ENCODE measurements around the gene ZSCAN5C.
A peak's percentile ranks its signal among the peaks of the same experiment; 100 is the strongest.
"Not testable (repeated sequence)": the region's sequence is repeated elsewhere in the genome, so short reads cannot be mapped to it uniquely, and the experiment has no call there.

The ZSCAN5C gene

GRCh38 chr19:56191711-56192110 lies 10.4 kb upstream of the ZSCAN5C start:
- DNase-seq (ENCODE audit: low read depth in 2 of 3, low spot score in 2 of 3), result no peak

- no peak for DNase-seq (ENCODE audit: low read depth in 2 of 3, low spot score in 2 of 3)
These were observed 8.0 kb upstream of the ZSCAN5C start for GRCh38 chr19:56193981-56194640.

GRCh38 chr19:56197646-56198045 lies 4.4 kb upstream of the ZSCAN5C start, which contains the start of gene ZSCAN5B:
Gene ZSCAN5B (minus strand): TSS chr19:56197783. CDS start chr19:56193052, 4,731 bp downstream.
- not testable (repeated sequence) for DNase-seq (ENCODE audit: low read depth in 2 of 3, low spot score in 2 of 3)

DNA sequence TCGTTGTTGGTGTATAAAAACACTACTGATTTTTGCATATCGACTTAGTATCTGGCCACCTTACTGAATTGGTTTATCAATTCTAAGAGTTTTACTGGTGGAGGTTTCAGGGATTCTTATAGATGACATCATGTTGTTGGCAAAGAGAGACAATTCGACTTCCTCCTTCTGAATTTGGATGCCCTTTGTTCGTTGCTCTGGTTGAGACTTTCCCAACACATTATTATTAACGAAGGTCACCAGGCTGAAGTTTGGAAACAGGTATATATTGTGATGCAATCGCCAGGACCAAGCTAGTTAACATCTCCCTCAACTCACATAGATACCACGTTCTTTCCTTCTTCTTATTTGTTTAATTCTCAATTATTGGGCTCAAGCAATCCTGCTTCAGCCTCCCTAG lies 2.4 kb upstream of the ZSCAN5C start:
- DNase-seq (ENCODE audit: low read depth in 2 of 3, low spot score in 2 of 3), result no peak

GRCh38 chr19:56207581-56207980 lies 5.5 kb downstream of the ZSCAN5C start:
- DNase-seq (ENCODE audit: low read depth in 2 of 3, low spot score in 2 of 3), result not testable (repeated sequence)

- DNase-seq (ENCODE audit: low read depth in 2 of 3, low spot score in 2 of 3), result no peak
These were observed 7.0 kb downstream of the ZSCAN5C start for GRCh38 chr19:56209091-56209490.

DNA sequence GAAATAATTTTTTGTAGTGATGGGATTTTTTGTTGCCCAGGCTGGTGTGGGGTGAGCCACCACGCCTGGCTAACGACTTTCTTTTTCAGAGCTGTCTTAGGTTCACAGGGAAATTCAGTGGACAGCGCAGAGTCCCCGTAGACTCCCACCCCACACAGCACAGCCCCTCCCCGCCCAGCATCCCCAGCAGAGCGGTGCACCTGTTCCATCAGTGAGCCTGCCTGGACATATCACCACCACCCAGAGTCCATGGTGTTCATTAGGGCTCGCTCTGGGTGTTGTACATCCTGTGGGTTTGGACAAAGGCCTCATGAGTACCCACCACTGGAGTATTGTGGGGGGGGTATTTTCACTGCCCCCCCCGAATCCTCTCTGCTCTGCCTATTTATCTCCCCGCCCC lies 8.0 kb downstream of the ZSCAN5C start:
- DNase-seq (ENCODE audit: low read depth in 2 of 3, low spot score in 2 of 3), result not testable (repeated sequence)

DNA sequence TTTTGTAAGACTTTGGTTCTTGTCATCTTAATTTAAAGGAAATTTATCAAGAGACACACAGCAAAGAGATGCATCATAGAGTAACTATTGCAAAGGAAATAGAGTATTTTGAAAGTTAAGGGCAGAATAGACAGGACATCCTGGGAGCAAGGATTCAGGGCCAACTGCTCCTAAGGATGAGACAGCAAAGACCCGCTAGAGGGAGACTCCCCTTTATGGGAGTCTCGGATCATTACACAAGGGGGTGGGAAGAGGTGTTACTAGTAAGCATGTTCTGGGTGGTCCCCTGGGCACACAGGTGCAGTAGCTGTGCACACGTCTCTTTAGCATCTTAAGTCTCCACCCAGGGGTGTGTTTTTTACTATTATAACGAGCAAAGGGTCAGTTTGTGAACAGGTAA lies 9.6 kb downstream of the ZSCAN5C start:
- DNase-seq (ENCODE audit: low read depth in 2 of 3, low spot score in 2 of 3), result no peak

DNA sequence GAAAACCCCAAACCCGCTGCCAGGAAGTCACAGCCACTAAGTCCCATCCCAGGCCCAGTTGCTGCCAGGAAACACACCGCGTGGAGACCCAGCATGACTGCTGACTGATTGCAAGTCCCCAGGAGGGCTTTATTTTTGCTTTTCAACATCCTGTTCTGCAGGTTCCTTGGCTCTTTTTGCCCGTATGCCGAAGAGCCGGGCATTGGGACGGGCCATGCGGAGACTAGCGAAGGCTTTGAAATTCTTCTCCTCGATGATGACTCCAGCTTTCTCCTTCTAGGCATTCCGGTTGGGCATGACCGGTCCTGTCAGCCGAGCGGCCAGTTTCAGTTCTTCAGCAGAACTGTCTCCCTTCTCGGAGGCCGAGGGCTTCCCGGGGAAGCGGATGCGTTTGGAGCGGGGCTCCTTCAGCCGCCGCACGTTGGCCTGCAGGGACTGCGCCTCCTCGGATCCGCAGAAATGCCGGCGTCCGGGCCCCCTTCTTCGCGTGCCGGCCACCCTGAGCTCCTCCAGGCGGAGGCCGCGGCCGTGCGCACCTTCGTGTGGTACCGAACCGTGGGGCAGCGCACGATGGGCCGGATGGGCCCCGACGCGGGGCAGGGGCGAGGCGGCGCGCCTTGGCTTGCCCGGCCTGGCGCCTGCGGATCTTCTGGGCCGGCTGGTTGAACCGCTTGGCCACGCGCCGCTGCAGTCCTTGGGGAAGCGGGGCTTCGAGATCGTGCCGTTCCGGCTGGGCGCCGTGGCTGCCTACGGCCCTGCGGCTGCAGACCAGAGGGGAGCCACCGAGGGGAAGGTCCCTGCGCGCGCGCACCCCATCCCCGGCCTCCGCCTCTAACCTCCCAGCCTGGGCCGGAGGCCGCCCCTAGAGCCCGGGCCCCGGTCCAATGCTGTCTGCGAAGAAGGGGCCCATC lies 15.2 kb downstream of the ZSCAN5C start:
- no peak for DNase-seq (ENCODE audit: low read depth in 2 of 3, low spot score in 2 of 3)

DNA sequence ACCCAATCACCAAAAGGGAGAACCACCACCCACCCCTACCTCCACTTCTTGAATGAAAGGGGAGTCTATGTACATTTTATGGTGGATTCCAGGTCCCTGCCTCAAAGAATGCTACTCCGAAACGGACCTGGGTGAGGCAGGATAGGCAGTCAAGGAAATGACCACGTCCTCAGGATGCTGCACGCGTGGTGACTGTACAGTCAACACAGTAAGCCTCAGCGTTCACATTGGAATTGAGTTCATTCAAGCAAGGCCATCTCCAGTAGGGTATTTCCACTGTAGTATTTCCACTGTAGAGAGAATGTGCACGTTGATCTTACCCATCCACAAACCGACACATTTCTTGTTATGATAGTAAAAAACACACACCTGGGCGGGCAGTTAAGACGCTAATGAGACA lies 16.9 kb downstream of the ZSCAN5C start:
- no peak for DNase-seq (ENCODE audit: low read depth in 2 of 3, low spot score in 2 of 3)

GRCh38 chr19:56221442-56221841 lies 19.4 kb downstream of the ZSCAN5C start:
- DNase-seq (ENCODE audit: low read depth in 2 of 3, low spot score in 2 of 3), result not testable (repeated sequence)

DNA sequence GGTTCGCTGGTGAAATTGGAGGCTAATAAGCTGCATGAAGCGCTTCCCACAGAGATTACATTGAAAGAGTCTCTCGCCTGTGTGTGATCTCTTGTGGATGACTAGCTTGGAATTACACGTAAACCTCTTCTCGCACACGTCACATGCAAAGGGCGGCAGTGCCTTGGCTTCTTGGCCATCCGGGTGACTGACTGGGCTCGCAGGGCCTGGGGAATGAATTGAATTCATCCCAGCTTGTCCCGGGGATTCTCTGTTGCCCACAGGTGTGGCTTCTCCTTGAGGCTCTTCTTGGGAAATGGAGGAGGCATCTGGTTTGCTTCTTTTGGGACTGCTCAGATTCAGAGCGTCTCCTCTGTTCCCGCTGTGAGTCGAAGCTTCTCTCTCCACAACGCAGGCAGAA lies 19.8 kb downstream of the ZSCAN5C start:
- DNase-seq (ENCODE audit: low read depth in 2 of 3, low spot score in 2 of 3), result no peak

DNA sequence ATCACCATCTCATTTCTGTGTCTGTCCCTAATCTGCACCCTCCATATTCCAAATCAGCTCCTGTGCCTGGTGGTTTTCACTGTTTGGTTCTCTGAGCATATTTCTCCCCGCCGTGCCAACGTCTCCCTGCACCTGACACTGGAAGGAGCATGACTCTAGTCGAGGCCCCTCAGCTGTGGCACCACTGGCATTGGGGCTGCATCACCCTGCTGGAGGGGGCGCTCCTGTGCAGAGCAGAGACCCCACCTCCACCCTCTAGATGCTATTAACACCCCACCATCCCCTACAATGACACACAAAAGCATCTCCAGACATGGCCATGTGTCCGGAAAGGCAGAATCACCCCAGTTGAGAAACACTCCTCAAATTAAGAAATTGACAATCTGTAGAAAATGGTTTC lies 20.8 kb downstream of the ZSCAN5C start:
- DNase-seq (ENCODE audit: low read depth in 2 of 3, low spot score in 2 of 3), result no peak

DNA sequence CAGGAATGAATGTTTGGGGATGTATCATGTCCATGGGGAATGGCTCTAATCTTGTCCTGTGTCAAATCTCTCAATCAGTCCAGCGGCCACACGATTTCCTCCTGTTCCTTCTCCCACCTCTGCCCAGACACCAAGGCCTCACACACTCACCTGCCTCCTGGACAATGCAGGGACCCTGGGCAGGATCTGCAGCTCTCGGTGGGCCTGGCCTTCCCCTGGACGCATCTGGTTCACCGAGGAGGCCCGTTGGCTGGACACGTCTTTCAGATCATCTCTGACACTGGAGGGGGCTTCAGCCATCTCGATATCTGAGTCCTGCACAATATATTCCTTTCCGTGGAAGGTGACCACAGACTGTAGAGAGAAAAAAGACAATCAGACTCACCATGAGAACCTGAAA lies 21.4 kb downstream of the ZSCAN5C start:
- DNase-seq (ENCODE audit: low read depth in 2 of 3, low spot score in 2 of 3), result no peak

DNA sequence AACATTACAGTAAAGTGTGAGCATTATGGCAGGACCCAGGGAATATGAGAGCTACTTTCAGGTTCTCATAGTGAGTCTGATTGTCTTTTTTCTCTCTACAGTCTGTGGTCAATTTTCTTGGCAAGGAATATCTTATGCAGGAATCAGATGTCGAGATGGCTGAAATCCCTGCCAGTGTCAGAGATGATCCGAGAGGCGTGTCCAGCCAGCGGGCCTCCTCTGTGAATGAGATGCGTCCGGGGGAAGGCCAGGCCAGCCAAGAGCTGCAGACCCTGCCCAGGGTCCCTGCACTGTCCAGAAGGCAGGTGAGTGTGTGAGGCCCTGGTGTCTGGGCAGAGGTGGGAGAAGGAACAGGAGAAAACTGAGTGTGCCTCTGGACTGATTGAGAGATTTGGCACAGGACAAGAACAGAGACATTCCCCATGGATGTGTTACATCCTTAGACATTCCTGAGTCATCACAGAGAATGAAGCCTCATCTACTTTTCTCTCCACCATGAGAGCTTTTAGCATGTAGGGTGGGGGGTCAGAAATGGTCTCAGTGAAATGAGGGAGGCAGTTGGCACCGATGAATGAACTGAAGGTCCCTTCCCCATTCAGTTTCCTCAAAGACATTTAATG lies 43.2 kb downstream of the ZSCAN5C start:
- no peak for DNase-seq (ENCODE audit: low read depth in 2 of 3, low spot score in 2 of 3)

DNA sequence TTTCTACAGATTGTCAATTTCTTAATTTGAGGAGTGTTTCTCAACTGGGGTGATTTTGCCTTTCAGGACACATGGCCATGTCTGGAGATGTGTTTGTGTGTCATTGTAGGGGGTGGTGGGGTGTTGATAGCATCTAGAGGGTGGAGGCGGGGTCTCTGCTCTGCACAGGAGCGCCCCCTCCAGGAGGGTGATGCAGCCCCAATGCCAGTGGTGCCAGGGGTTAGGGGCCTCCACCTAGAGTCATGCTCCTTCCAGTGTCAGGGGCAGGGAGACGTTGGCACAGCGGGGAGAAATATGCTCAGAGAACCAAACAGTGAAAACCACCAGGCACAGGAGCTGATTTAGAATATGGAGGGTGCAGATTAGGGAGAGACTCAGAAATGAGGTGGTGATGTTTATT lies 43.7 kb downstream of the ZSCAN5C start:
- not testable (repeated sequence) for DNase-seq (ENCODE audit: low read depth in 2 of 3, low spot score in 2 of 3)

DNA sequence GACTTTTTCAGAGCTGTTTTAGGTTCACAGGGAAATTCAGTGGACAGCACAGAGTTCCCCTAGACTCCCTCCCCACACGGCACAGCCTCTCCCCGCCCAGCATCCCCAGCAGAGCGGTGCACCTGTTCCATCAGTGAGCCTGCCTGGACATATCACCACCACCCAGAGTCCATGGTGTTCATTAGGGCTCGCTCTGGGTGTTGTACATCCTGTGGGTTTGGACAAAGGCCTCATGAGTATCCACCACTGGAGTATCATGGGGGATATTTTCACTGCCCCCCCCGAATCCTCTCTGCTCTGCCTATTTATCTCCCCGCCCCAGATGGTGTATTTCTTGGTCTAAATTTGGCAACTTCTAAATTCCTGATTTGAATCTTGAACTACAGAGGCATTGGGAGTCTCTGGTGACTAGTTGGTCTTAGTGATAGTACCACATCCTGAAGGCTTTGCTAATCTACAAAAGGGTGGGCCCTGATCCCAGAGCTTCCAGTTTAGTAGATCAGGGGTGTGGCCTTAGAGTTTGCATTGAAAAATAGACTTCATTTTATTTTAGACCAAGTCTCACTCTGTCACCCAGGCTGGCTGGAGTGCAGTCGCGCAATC lies 46.8 kb downstream of the ZSCAN5C start:
- DNase-seq (ENCODE audit: low read depth in 2 of 3, low spot score in 2 of 3), result not testable (repeated sequence)

- peak; percentile 52 to 68 (median 52) for DNase-seq (ENCODE audit: low read depth in 2 of 3, low spot score in 2 of 3)
These were observed 50.8 kb downstream of the ZSCAN5C start for GRCh38 chr19:56252699-56253422.

- no peak for DNase-seq (ENCODE audit: low read depth in 2 of 3, low spot score in 2 of 3)
These were observed 51.7 kb downstream of the ZSCAN5C start for GRCh38 chr19:56253737-56254136.

GRCh38 chr19:56258272-56258671 lies 56.2 kb downstream of the ZSCAN5C start:
- no peak for DNase-seq (ENCODE audit: low read depth in 2 of 3, low spot score in 2 of 3)
